ENCODE results near the gene SDF4. TPM values are rescaled to one million over a fixed set of nuclear protein-coding genes. Genes with fewer than 3 reads are reported as not detected.

Gene SDF4
- polyA plus RNA-seq, 4 donors: 115 to 137 (median 133) TPM

DNA sequence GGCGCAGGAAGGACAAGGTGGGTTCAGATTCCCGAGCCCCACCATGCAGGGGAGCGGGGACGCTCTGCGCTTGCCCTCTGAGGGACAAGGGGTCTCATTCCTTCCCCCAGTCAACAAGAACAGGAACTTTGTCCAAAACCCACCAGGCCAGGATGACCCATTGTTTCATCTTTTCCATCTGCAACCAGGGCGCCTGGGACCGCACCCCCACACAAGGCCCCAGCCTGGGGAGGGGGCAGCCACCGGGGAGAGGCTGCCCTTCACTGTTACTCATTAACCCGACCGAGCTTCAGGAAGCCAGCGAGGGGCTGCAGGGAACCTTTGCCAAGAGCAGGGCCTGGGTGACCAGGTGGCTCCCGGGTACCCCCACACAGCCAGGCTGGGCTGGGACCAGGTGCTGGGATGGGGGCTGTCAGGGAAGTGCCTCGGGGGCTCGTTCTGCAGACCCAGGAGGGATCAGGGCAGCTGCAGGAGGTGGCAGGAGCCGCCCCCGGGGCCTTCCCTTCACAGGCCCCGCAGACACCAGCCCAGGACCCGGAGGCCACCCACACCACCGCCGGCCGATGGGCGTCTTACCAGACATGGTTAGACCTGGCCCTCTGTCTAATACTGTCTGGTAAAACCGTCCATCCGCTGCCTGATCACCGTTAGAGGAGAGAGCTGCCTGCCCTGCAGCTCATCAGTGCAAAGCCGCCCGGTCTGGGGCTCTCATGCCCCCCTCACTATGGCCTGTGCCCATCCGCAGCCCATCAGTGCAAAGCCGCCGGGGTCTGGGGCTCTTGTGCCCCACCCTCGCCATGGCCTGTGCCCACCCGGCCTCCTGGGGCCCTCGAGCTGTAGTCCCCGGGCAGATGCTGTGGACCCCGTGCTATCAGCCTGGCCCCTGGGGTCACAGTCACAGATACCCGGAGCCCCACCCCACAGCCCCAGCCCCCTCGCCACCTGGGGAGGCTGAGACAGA lies 63.1 kb downstream of the SDF4 start:
- DNase-seq (ENCODE audit: low read depth in 4 of 4, low spot score in 3 of 4): no peak

DNA sequence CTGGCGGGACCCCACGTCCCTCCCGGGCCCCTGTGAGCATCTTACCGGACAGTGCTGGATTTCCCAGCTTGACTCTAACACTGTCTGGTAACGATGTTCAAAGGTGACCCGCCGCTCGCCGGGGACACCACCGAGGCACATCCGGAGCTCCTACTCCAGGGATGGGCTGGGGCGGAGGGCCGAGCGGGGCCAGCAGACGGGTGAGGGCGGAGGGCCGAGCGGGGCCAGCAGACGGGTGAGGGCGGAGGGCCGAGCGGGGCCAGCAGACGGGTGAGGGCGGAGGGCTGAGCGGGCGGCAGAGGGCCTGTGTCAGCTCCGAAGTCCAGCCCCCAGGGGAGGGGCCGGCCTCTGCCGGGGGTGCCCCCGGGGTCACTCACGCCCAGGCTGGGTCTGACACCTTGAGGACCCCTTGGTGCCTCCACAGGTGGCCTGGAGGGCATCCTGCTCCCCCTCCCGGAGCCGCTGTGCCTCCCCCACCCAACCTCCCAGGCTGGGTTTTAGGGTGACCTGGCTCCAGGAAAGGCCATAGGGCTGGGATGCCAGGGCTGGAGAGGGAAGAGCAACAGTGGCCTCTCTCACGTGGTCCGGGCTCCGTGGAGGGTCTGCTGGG lies 63.9 kb downstream of the SDF4 start:
- no peak for DNase-seq (ENCODE audit: low read depth in 4 of 4, low spot score in 3 of 4)

- DNase-seq (ENCODE audit: low read depth in 4 of 4, low spot score in 3 of 4): no peak
Measured at GRCh38 chr1:1167398-1167821, 64.4 kb downstream of the SDF4 start.

Other genes with a start within 250 kb of the SDF4 start
- under 1 TPM in 3 of 4 donors, not detected in 1; 0.14 to 0.38 (median 0.37) TPM for gene PERM1, start 249.9 kb downstream of the SDF4 start, polyA plus RNA-seq (ENCODE audit: insufficient read length in 4 of 4)
- 10 to 100 TPM; 16.7 to 56.7 (median 20.2) TPM for gene HES4, start 231.9 kb downstream of the SDF4 start, polyA plus RNA-seq (ENCODE audit: insufficient read length in 4 of 4)
- gene ISG15, start 218.5 kb downstream of the SDF4 start, polyA plus RNA-seq (ENCODE audit: insufficient read length in 4 of 4): 10 to 100 TPM in 3 of 4 donors, 1 to 10 TPM in 1; 9.1 to 15.7 (median 13.3) TPM
- gene AGRN, start 211.9 kb downstream of the SDF4 start, polyA plus RNA-seq (ENCODE audit: insufficient read length in 4 of 4): 100 to 1,000 TPM; 200 to 311 (median 231) TPM
- gene RNF223, start 157.7 kb downstream of the SDF4 start, polyA plus RNA-seq (ENCODE audit: insufficient read length in 4 of 4): under 1 TPM; 0.14 to 0.88 (median 0.37) TPM
- gene C1orf159, start 115.9 kb downstream of the SDF4 start, polyA plus RNA-seq (ENCODE audit: insufficient read length in 4 of 4): 10 to 100 TPM in 1 of 4 donors, 1 to 10 TPM in 3; 7.9 to 14.8 (median 9.5) TPM
- gene TTLL10, start 58.1 kb downstream of the SDF4 start, polyA plus RNA-seq (ENCODE audit: insufficient read length in 4 of 4): under 1 TPM; 0.33 to 0.83 (median 0.63) TPM
- gene TNFRSF18, start 25.4 kb downstream of the SDF4 start, polyA plus RNA-seq (ENCODE audit: insufficient read length in 4 of 4): 1 to 10 TPM in 1 of 4 donors, under 1 TPM in 2, not detected in 1; 0.29 to 1.1 (median 0.67) TPM
- 1 to 10 TPM; 1.6 to 2.5 (median 2.2) TPM for gene TNFRSF4, start 17.8 kb downstream of the SDF4 start, polyA plus RNA-seq (ENCODE audit: insufficient read length in 4 of 4)
- gene B3GALT6, start 236 bp upstream of the SDF4 start, polyA plus RNA-seq (ENCODE audit: insufficient read length in 4 of 4): 10 to 100 TPM; 18.0 to 28.4 (median 20.6) TPM
- gene C1QTNF12, start 14.7 kb upstream of the SDF4 start, polyA plus RNA-seq (ENCODE audit: insufficient read length in 4 of 4): 10 to 100 TPM in 2 of 4 donors, 1 to 10 TPM in 2; 9.0 to 20.6 (median 9.9) TPM
- 10 to 100 TPM; 47.7 to 57.5 (median 52.6) TPM for gene UBE2J2, start 41.9 kb upstream of the SDF4 start, polyA plus RNA-seq (ENCODE audit: insufficient read length in 4 of 4)
- gene SCNN1D, start 48.4 kb upstream of the SDF4 start, polyA plus RNA-seq (ENCODE audit: insufficient read length in 4 of 4): 1 to 10 TPM; 4.2 to 8.5 (median 4.9) TPM
- gene ACAP3, start 75.9 kb upstream of the SDF4 start, polyA plus RNA-seq (ENCODE audit: insufficient read length in 4 of 4): 10 to 100 TPM; 21.7 to 38.7 (median 24.4) TPM
- 10 to 100 TPM in 1 of 4 donors, 1 to 10 TPM in 3; 6.5 to 12.2 (median 7.2) TPM for gene PUSL1, start 76.6 kb upstream of the SDF4 start, polyA plus RNA-seq (ENCODE audit: insufficient read length in 4 of 4)
- 100 to 1,000 TPM; 104 to 117 (median 110) TPM for gene INTS11, start 92.7 kb upstream of the SDF4 start, polyA plus RNA-seq (ENCODE audit: insufficient read length in 4 of 4)
- gene CPTP, start 92.8 kb upstream of the SDF4 start, polyA plus RNA-seq (ENCODE audit: insufficient read length in 4 of 4): 10 to 100 TPM; 11.6 to 20.7 (median 14.5) TPM
- gene TAS1R3, start 99.3 kb upstream of the SDF4 start, polyA plus RNA-seq (ENCODE audit: insufficient read length in 4 of 4): under 1 TPM; 0.22 to 0.56 (median 0.33) TPM
- gene DVL1, start 117.4 kb upstream of the SDF4 start, polyA plus RNA-seq (ENCODE audit: insufficient read length in 4 of 4): 10 to 100 TPM; 27.0 to 56.4 (median 28.5) TPM
- gene MXRA8, start 126.6 kb upstream of the SDF4 start, polyA plus RNA-seq (ENCODE audit: insufficient read length in 4 of 4): 100 to 1,000 TPM; 177 to 242 (median 190) TPM
- gene AURKAIP1, start 143.2 kb upstream of the SDF4 start, polyA plus RNA-seq (ENCODE audit: insufficient read length in 4 of 4): 100 to 1,000 TPM in 1 of 4 donors, 10 to 100 TPM in 3; 63.0 to 110 (median 64.3) TPM
- 100 to 1,000 TPM; 232 to 273 (median 238) TPM for gene CCNL2, start 167.3 kb upstream of the SDF4 start, polyA plus RNA-seq (ENCODE audit: insufficient read length in 4 of 4)
- gene MRPL20, start 175.3 kb upstream of the SDF4 start, polyA plus RNA-seq (ENCODE audit: insufficient read length in 4 of 4): 100 to 1,000 TPM; 110 to 137 (median 115) TPM
- gene ANKRD65, start 189.3 kb upstream of the SDF4 start, polyA plus RNA-seq (ENCODE audit: insufficient read length in 4 of 4): 10 to 100 TPM in 2 of 4 donors, 1 to 10 TPM in 2; 6.6 to 19.9 (median 11.9) TPM
- 10 to 100 TPM; 53.9 to 92.3 (median 63.1) TPM for gene VWA1, start 203.7 kb upstream of the SDF4 start, polyA plus RNA-seq (ENCODE audit: insufficient read length in 4 of 4)
- gene ATAD3C, start 217.7 kb upstream of the SDF4 start, polyA plus RNA-seq (ENCODE audit: insufficient read length in 4 of 4): 1 to 10 TPM; 1.4 to 3.1 (median 3.1) TPM
- gene ATAD3B, start 239.8 kb upstream of the SDF4 start, polyA plus RNA-seq (ENCODE audit: insufficient read length in 4 of 4): 10 to 100 TPM in 2 of 4 donors, 1 to 10 TPM in 2; 9.1 to 15.9 (median 12.4) TPM

All from right renal pelvis (tissue), 4 donors.